KG1 (cell line): ENCODE measurements around the gene BICC1.

Experiments
- DNase-seq: peaks from one replicate; lab custom pipeline; 2025; lab: John Stamatoyannopoulos, UW

The BICC1 gene

DNA sequence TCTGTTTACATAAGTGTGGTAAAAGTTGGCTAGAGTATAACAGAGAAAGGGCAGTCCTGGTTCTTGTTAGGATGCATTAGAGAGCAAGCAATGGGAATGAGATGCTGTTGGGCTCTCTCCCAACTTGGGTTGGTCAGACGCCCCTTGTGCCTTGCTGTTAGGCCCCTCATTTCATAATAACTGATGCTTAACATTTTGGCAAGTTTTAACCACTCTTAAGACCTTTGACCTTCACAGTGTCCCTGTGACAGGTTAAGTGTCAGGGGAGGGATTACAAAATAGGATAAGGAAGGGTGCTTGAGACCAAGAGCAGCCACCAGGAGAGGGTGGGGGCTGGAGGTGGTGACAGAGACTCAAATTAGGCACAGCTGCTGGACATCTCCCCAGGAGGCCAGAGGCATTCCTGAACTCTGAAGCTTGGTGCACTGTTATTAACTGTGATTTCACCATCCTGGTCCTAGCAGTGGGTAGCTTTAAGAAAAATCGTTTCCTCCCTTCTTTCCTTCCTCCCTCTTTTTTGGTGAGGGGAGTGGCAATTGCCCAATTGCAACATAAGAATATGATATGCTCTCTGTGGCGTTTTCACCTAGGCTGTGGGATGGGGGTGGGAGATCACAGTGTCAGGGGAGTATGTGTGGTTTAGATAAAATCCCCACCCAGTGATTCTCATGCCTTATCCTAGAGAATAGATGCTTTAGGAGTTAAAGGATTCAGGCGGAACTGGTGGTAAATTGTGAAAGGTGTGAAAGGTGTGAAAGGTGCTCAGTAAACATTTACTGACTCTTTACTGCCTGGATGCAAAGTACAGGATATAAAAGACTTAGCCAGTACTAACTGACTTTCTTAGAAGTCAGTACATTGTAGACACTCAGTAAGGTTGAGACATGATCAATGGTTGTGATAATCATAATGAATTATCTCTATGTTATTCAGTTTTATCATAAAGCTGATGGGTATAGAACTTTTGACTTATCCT lies 270.5 kb downstream of the BICC1 start:
- no peak for DNase-seq

GRCh38 chr10:58784361-58784760 lies 271.7 kb downstream of the BICC1 start:
- DNase-seq = no peak

DNA sequence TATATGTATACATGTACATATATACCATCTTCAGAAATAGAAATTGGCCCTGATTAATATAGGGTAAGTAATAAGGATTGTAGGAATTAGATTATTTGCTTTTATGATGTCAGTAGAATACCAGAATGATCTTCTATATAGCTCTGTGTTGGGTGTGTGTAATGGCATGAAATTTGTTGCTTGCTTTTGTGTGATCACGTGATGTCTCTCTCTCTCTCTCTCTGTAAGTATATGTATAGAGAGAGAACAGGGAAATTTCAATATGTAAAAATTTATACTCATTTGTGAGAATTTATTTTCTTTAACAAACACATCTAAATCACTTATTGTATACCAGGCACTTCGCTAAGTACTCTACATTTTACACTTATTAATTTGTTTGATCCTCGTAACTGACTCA lies 272.7 kb downstream of the BICC1 start:
- no peak for DNase-seq

- no peak for DNase-seq
These were observed 278.5 kb downstream of the BICC1 start for GRCh38 chr10:58791137-58791536.

GRCh38 chr10:58795560-58795959 lies 282.9 kb downstream of the BICC1 start:
- DNase-seq = no peak

GRCh38 chr10:58796242-58796641 lies 283.6 kb downstream of the BICC1 start:
- DNase-seq = no peak

GRCh38 chr10:58796824-58797223 lies 284.2 kb downstream of the BICC1 start:
- DNase-seq = no peak

DNA sequence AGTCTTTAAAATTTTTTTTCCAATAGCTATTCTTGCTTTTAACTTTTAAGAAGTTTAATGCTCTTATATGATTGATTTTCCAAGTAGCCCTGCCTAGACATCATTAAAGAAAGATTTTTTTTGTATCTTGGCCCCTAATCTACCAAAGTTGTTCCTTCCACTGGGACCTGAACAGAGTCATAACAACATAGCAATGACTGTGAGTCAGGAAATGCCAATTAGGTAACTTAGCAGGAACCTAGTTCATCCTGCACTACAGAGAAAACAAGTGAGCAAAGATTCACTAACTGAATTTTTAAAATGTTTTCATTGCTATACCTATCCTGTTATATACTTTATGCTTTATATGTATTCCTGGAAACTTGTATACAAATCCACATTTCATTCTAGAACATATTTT lies 284.7 kb downstream of the BICC1 start:
- no peak for DNase-seq

DNA sequence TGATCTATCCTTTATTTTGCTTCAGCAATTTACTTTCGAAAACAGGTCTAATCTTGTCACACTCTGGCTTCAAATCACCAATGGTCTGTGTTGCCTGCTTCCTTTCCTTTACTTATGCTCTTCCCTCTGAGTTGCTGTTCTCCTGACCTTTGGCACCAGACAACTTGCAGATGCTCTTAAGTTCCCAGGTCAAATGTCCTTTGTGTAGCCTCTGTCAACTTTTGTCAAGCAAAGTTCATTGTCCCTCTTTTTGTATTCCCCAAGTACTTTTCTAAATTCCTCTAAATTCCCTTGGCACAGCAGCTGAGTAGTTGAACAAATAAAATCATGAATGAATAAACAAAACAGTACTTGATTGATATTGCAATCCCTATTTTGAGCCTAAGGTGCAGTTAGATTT lies 289.4 kb downstream of the BICC1 start:
- no peak for DNase-seq

GRCh38 chr10:58806323-58806722 lies 293.7 kb downstream of the BICC1 start:
- no peak for DNase-seq

DNA sequence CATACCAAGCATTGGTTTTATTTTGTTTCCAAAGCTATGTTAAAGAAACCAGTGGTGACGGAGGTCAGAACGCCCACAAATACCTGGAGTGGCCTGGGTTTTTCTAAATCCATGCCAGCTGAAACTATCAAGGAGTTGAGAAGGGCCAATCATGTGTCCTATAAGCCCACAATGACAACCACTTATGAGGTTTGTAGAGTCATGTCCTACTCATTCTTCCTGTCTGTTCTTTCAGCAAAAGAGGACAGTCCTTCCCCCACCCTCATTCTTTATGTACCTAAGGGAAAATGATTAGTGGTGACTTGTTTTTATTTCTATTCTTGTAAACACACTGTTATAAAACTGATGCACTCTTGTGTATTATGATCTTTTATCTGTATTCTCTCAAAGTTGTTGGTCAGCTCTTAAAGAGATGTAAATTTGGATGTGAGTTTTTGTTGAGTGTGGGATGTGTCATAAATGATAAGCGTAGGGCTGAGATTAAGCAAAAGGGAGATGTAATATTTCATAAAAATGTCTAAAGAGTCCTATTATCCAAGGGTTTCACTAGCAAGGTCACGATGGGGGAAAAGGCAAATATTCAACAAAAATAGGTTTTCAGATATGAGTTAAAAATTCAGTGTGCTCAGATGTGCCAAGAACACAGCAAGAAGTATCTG lies 294.4 kb downstream of the BICC1 start:
- DNase-seq = no peak

GRCh38 chr10:58807629-58808022 lies 295.0 kb downstream of the BICC1 start:
- DNase-seq = no peak

DNA sequence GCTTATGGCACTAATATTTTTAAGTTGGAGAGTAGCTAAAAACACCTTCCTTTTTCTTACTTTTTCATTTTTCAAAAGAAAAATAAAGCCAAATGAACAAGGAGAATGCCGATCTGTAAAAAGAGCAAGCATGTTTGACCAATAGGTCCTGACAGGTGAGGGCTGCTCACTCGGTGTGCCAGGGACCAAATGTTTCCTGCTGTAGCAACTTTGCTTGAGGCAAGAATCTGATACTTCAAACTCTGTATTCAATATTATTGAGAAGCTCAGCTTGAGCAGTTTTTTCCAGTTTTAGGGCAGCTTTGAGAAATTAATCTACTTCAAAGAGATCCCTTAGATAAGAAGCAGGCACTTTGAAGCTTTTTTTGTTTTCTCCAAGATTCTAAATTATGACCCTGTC lies 298.1 kb downstream of the BICC1 start:
- no peak for DNase-seq

DNA sequence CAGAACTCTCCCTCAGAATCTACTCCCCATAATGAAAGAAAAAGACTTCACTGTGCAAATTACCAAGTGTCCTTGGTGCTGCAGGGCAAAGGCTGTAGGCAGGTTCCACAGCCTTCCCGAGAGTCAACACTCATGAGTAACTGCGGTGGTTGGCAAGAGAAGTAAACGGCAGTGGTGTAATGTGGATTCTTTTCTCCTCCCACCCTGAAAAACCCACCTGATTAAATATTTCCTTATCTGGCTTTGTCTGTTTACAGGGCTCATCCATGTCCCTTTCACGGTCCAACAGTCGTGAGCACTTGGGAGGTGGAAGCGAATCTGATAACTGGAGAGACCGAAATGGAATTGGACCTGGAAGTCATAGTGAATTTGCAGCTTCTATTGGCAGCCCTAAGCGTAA lies 300.9 kb downstream of the BICC1 start:
- DNase-seq = no peak

DNA sequence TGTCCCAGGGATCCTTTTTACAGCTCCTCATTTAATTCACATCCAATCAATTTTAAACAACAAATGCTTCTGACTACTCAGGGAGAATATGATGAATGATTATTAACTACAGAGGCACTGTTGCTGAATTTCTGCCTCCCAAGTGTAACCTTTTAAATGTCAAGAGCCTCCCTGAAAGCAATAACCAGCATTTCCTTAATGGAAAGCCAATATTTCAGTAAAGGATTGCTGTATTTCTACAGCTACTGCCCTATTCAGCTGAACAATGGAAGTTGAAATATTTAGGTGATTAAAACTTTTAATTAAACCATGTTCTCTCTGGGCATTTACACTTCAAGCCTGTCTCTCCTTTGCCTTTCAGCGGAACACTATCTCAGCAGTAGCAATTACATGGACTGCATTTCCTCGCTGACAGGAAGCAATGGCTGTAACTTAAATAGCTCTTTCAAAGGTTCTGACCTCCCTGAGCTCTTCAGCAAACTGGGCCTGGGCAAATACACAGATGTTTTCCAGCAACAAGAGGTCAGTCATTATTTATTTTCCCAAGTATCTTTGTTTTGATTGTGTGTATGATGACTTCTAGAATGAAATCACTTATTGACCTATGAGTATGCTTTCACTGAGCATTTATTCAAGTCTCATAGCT lies 304.7 kb downstream of the BICC1 start:
- DNase-seq = no peak

DNA sequence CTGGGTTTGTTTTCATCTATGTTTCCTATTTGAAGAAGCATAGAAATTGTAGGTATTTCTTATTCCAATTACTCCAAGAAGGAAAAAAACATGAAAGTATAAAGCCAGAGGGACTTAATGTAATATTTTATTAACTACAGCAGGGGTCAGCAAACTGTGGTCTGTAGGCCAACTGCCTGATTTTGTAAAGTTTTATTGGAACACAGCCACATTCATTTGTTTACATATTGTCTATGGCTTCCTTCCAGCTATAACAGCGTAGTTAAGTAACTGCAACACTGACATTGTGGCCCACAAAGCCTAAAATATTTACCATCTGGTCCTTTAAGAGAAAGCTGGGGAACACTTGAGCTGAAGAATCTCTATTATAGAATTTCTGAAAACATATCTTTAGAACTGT lies 306.2 kb downstream of the BICC1 start:
- no peak for DNase-seq

GRCh38 chr10:58820386-58820785 lies 307.7 kb downstream of the BICC1 start:
- DNase-seq = no peak

DNA sequence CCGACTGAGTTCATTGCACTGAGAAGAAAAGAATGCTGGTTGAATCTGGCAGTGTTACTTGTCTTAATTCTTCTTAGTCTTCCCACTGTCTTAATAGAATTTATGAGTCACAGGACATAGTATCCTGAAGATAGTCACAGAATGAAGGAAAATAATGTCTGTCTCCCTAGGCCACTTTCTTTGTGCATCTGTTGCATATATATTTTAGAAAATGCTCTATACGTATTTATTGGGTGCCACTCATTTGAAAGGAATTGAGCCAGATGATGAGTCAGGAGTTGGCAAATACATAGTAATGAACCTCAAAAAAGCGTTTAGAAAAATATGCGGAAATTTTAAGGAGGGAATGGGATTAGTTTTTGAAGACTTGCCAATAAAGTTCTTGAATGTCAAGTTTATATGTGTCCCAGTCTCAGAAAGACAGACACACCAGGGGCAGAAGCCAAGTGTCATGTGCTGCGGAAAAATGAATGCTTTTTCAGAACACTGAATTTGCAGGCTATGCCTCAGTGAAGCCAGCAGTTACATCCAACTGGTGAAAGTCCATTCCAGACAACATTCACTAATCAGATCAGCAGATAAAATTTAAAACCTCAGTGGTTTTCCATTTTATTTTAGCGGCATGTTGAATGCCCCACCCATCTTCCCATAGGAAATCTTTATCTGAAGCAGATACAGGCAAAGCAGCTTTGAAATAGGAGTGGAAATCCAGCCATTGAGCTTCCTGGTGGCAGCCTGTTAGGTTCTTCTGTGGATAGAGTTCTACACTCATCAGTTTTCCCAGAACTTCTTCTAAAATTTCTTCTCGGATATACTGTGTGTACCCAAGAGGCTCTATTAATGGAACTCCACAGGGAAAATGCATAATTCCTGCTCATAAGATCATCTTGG lies 308.4 kb downstream of the BICC1 start:
- no peak for DNase-seq

- DNase-seq = no peak
These were observed 309.0 kb downstream of the BICC1 start for GRCh38 chr10:58821752-58822056.

DNA sequence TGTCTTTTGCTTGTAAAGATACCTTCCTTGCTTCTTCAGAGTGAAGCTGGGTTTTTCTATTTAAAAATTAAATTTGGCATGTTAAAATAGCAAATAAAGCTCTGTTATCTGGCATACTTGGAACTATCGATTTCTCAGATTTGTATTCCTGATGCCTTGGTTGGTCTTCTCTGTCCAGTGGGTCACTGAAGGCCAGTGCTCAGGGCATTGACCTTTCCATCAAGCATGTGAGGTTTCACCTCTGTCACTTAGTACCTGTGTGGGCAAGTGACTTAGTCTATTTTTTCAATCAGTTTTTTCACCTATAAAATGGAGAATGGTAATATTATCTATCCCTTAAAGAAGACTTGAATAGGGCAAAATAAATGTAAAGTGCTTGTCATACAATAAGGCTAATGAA lies 311.3 kb downstream of the BICC1 start:
- DNase-seq = no peak

DNA sequence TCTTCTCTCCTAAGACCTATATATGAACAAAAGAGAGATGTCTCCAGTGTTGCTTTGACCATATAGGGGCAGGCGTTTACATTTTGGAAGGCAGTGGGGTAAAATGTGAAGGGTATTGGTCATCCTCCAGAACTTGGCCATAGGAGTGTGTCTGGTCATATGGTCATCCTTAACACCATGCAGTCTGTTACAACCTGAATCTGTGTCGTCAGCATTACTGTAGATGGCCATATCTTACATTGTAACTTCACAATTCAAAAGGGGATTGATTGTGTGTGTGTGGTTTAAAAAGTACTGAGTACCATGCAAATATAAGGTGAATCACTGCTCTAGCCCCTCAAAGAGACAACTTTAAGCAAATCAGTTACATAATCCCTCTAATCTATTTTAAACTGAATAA lies 311.7 kb downstream of the BICC1 start:
- no peak for DNase-seq

GRCh38 chr10:58826694-58827093 lies 314.0 kb downstream of the BICC1 start:
- DNase-seq = no peak
